Measurements from ENCODE around the gene MAN2A2. TPM values are rescaled to one million over a fixed set of nuclear protein-coding genes. Genes with fewer than 3 reads are reported as not detected.

The MAN2A2 gene
- total RNA-seq, 1 experiment from 2014 or later = 45.8 TPM

Other genes with a start within 250 kb of the MAN2A2 start
- gene BLM, start 186.0 kb upstream of the MAN2A2 start, total RNA-seq (2014; rRNA removed; shearing (Covaris generic); ENCODE audit: low replicate concordance) = 11.3 and 26.4 TPM in 2 replicates
- 14.7 and 19.3 TPM in 2 replicates for gene FURIN, start 34.7 kb upstream of the MAN2A2 start, total RNA-seq (2014; rRNA removed; shearing (Covaris generic); ENCODE audit: low replicate concordance)
- gene FES, start 18.8 kb upstream of the MAN2A2 start, total RNA-seq (2014; rRNA removed; shearing (Covaris generic); ENCODE audit: low replicate concordance) = 10.5 and 13.7 TPM in 2 replicates
- gene HDDC3, start 29.2 kb downstream of the MAN2A2 start, total RNA-seq (2014; rRNA removed; shearing (Covaris generic); ENCODE audit: low replicate concordance) = 32.6 and 51.9 TPM in 2 replicates
- 43.1 and 64.2 TPM in 2 replicates for gene UNC45A, start 32.0 kb downstream of the MAN2A2 start, total RNA-seq (2014; rRNA removed; shearing (Covaris generic); ENCODE audit: low replicate concordance)
- 25.7 and 27.5 TPM in 2 replicates for gene RCCD1, start 51.6 kb downstream of the MAN2A2 start, total RNA-seq (2014; rRNA removed; shearing (Covaris generic); ENCODE audit: low replicate concordance)
- 231 and 268 TPM in 2 replicates for gene PRC1, start 91.2 kb downstream of the MAN2A2 start, total RNA-seq (2014; rRNA removed; shearing (Covaris generic); ENCODE audit: low replicate concordance)
- gene VPS33B, start 119.3 kb downstream of the MAN2A2 start, total RNA-seq (2014; rRNA removed; shearing (Covaris generic); ENCODE audit: low replicate concordance) = 3.2 and 14.6 TPM in 2 replicates
- not detected in 2 replicates for gene SV2B, start 197.0 kb downstream of the MAN2A2 start, total RNA-seq (2014; rRNA removed; shearing (Covaris generic); ENCODE audit: low replicate concordance)